K562 (cell line): ENCODE results near the gene STX2. TPM values are rescaled to one million over a fixed set of nuclear protein-coding genes. Genes with fewer than 3 reads are reported as not detected.

ENCODE experiments used
- ATAC-seq: fragments of 200-7000 bp; cut with Tn5 transposase; 3 replicates; pipeline ENCODE4 v1.9.1; 2020; ENCODE audit warnings: moderate library complexity
- BruUV-seq: library from RNA; stranded (reverse); fragments of 400-500 nt; replicated peaks from 2 replicates; lab custom pipeline; 2021; lab: Mats Ljungman, UMichigan
- CTCF ChIA-PET: fragments of 300-600 bp; formaldehyde crosslinking; extraction: SDS; loops from one replicate; lab custom pipeline; 2021; ENCODE audit warnings: low intra/inter-chr PET ratio; lab: Yijun Ruan, JAX
- POLR2A ChIA-PET: fragments of 300-600, 350-650 bp; sonication (Branson Sonifier 250); formaldehyde crosslinking; extraction: SDS; loops from one replicate; lab custom pipeline; 2021; ENCODE audit warnings: antibody characterized with exemption, inconsistent platforms; lab: Yijun Ruan, JAX
- DNase-seq, 4 experiments: peaks; one replicate each; pipeline versions ENCODE4 v3.0.0 to v3.0.0-alpha.2; 2011 to 2018; ENCODE audit warnings: low spot score in 3 of 4, mixed read lengths in 3 of 4; ENCODE audit errors: extremely low read depth in 1 of 4
- FAIRE-seq: peaks from 2 replicates; lab custom pipeline; 2011; peaks lifted over from hg19 to GRCh38; lab: Jason Lieb, UNC
- H2AFZ ChIP-seq: 2 replicates; pipeline ENCODE4 v1.6.0; 2011; ENCODE audit warnings: low read depth, low read length, control low read depth, inconsistent platforms
- H3K27ac ChIP-seq: fragments of 200-600 bp; 3 replicates; pipeline ENCODE4 v1.8.0; 2011; ENCODE audit warnings: low read depth, mild to moderate bottlenecking, control low read depth, inconsistent platforms, low read length, moderate library complexity, mixed read lengths; ENCODE audit errors: extremely low read depth
- H3K27me3 ChIP-seq, 2 experiments: fragments of 300-600 bp in 1 of 2; 2 replicates in 1 of 2; 3 replicates in 1 of 2; pipeline versions ENCODE4 v1.6.0 to v1.8.0; 2011; ENCODE audit warnings: inconsistent platforms in 2 of 2, low read length in 2 of 2, mild to moderate bottlenecking in 1 of 2, mixed read lengths in 1 of 2, moderate library complexity in 1 of 2; ENCODE audit not compliant: control insufficient read depth in 2 of 2, insufficient read depth in 2 of 2
- H3K36me3 ChIP-seq: fragments of 300-600 bp; 3 replicates; pipeline ENCODE4 v1.8.0; 2011; ENCODE audit warnings: mild to moderate bottlenecking, low read length, inconsistent platforms; ENCODE audit not compliant: control insufficient read depth, insufficient read depth
- H3K4me1 ChIP-seq, 2 experiments: fragments of 200-600 bp in 1 of 2; replicated peaks in 1 of 2; 2 replicates in 1 of 2; 3 replicates in 1 of 2; pipeline versions ENCODE4 v1.5.1 to v1.8.0; 2011; ENCODE audit warnings: inconsistent platforms in 2 of 2, low read length in 2 of 2, mild to moderate bottlenecking in 1 of 2, mixed read lengths in 1 of 2, moderate library complexity in 1 of 2; ENCODE audit not compliant: control insufficient read depth in 2 of 2, insufficient read depth in 2 of 2
- H3K4me2 ChIP-seq: 2 replicates; pipeline ENCODE4 v1.6.1; 2011; ENCODE audit warnings: low read length, control low read depth, inconsistent platforms, mixed read lengths; ENCODE audit not compliant: insufficient read depth
- H3K4me3 ChIP-seq: fragments of 200-600 bp; sonication (generic), shearing (Covaris generic); 2 replicates; pipeline ENCODE4 v1.5.1; 2016; ENCODE audit warnings: control low read depth, inconsistent platforms
- H3K79me2 ChIP-seq: fragments of 200-600 bp; 3 replicates; pipeline ENCODE4 v1.8.0; 2011; ENCODE audit warnings: low read length, inconsistent platforms; ENCODE audit not compliant: control insufficient read depth, insufficient read depth
- H3K9ac ChIP-seq, 2 experiments: 2 replicates each; pipeline versions ENCODE4 v1.6.0 to v1.6.1; 2011; ENCODE audit warnings: low read depth in 2 of 2, low read length in 2 of 2, control low read depth in 1 of 2, inconsistent platforms in 1 of 2, mild to moderate bottlenecking in 1 of 2, mixed read lengths in 1 of 2; ENCODE audit not compliant: insufficient read depth in 1 of 2
- H3K9me1 ChIP-seq: one replicate; pipeline ENCODE4 v1.6.0; 2011; ENCODE audit warnings: inconsistent platforms, mild to moderate bottlenecking, low read length, moderate library complexity; ENCODE audit not compliant: control insufficient read depth, insufficient read depth
- H3K9me3 ChIP-seq: replicated peaks from 2 replicates; pipeline ENCODE4 v1.5.1; 2011; ENCODE audit warnings: low read depth, low read length, inconsistent platforms; ENCODE audit not compliant: control insufficient read depth, insufficient read depth
- H4K20me1 ChIP-seq: replicated peaks from 2 replicates; pipeline ENCODE4 v1.6.1; 2011; ENCODE audit warnings: low read length, inconsistent platforms, mixed read lengths; ENCODE audit not compliant: control insufficient read depth, insufficient read depth
- ATF3 ChIP-seq, 2 experiments: fragments of 450-650 bp in 1 of 2; sonication (generic) in 1 of 2; formaldehyde crosslinking in 1 of 2; IDR thresholded peaks in 1 of 2; conservative IDR thresholded peaks in 1 of 2; 2 replicates each; pipeline versions ENCODE4 v1.6.1 to v1.8.1; 2016 to 2023; ENCODE audit warnings: mild to moderate bottlenecking in 2 of 2, moderate library complexity in 2 of 2, inconsistent platforms in 1 of 2, missing genetic modification reagents in 1 of 2
- NR2C1 ChIP-seq, 2 experiments: fragments of 450-650 bp; IDR thresholded peaks; 2 replicates each; pipeline ENCODE4 v1.6.1; 2017; ENCODE audit warnings: mild to moderate bottlenecking in 2 of 2, antibody characterized with exemption in 1 of 2, inconsistent platforms in 1 of 2, missing compliant biosample characterization in 1 of 2, missing genetic modification characterization in 1 of 2
- NR4A1 ChIP-seq, 2 experiments: fragments of 250-450 bp in 1 of 2; fragments of 450-650 bp in 1 of 2; sonication (Bioruptor Pico) in 1 of 2; IDR thresholded peaks; 2 replicates each; pipeline versions ENCODE4 v1.4.0 to v1.6.1; 2016 to 2020; ENCODE audit warnings: mild to moderate bottlenecking in 2 of 2, missing compliant biosample characterization in 1 of 2, missing genetic modification characterization in 1 of 2, moderate library complexity in 1 of 2
- PRDM10 ChIP-seq: fragments of 450-650 bp; IDR thresholded peaks from 2 replicates; pipeline ENCODE4 v1.6.1; 2018; ENCODE audit not compliant: partially characterized antibody
- PTTG1 ChIP-seq: fragments of 450-650 bp; IDR thresholded peaks from 2 replicates; pipeline ENCODE4 v1.6.1; 2016; ENCODE audit warnings: low read depth, mild to moderate bottlenecking, missing genetic modification characterization, missing compliant biosample characterization
- ZNF212 ChIP-seq: fragments of 450-650 bp; formaldehyde crosslinking; IDR thresholded peaks from 2 replicates; pipeline ENCODE4 v1.4.0; 2020; ENCODE audit warnings: mild to moderate bottlenecking
- ZNF592 ChIP-seq: fragments of 450-650 bp; IDR thresholded peaks from 2 replicates; pipeline ENCODE4 v1.6.1; 2017; ENCODE audit warnings: antibody characterized with exemption, mild to moderate bottlenecking
- ZNF668 ChIP-seq: fragments of 250-450 bp; sonication (Bioruptor Pico); IDR thresholded peaks from 2 replicates; pipeline ENCODE4 v1.8.0; 2022; ENCODE audit warnings: mild to moderate bottlenecking, inconsistent platforms
- ZNF778 ChIP-seq: fragments of 450-650 bp; formaldehyde crosslinking; IDR thresholded peaks from 2 replicates; pipeline ENCODE4 v1.4.0; 2020; ENCODE audit warnings: mild to moderate bottlenecking, moderate library complexity
- WGBS: fragments of 100-300 bp; shearing (Covaris generic); methylation state at CpG from one replicate; pipeline ENCODE4 v1.1.6; 2016; ENCODE audit warnings: low coverage, mixed read lengths; ENCODE audit not compliant: insufficient coverage; ENCODE audit errors: missing lambda C conversion rate; 5-methylcytosine and 5-hydroxymethylcytosine counted together
- in situ Hi-C: fragments of 300-500 bp; cut with MboI; formaldehyde crosslinking; loops from 4 replicates; pipeline ENCODE4 v1.15.0; 2018; ENCODE audit warnings: inconsistent platforms, mixed read lengths
- intact Hi-C: fragments of 100-400 bp; cut with micrococcal nuclease; formaldehyde crosslinking; loops from 2 replicates; pipeline ENCODE4 v1.14.2; 2022
- polyA plus RNA-seq, 8 experiments: library from polyadenylated mRNA; depleted of rRNA in 4 of 8; stranded (reverse) in 5 of 8; unstranded in 3 of 8; fragments of >200 nt; fragmentation: Nextera tagmentation in 2 of 8; fragmentation: Illumina TruSeq in 1 of 8; extraction: Ambion mirVana in 2 of 8; extraction: Trizol in 1 of 8; gene quantifications; 2 replicates each; pipeline versions ENCODE4 v1.2.1 to v1.2.3, GENCODE V29; 2011 to 2014; ENCODE audit warnings: inconsistent platforms in 1 of 8, missing spikeins in 1 of 8
- total RNA-seq, 7 experiments: library from RNA; depleted of rRNA in 6 of 7; stranded (reverse); fragments of >200 nt in 6 of 7; fragmentation: Illumina TruSeq in 2 of 7; extraction: Trizol in 2 of 7; gene quantifications; 2 replicates each; pipeline versions ENCODE4 v1.2.1 to v1.2.3, GENCODE V29; 2011 to 2021; ENCODE audit warnings: low replicate concordance in 1 of 7
- TF ChIP-seq, protein P1 (sequence below), 2 experiments: fragments of 250-450 bp in 1 of 2; fragments of 450-650 bp in 1 of 2; sonication (Bioruptor Pico) in 1 of 2; IDR thresholded peaks; 2 replicates each; pipeline versions ENCODE4 v1.6.1 to v1.8.0; 2016 to 2021; ENCODE audit warnings: mild to moderate bottlenecking in 2 of 2, moderate library complexity in 2 of 2, missing compliant biosample characterization in 1 of 2, missing genetic modification characterization in 1 of 2

STX2 gene
- total and polyA plus RNA-seq, 9 of the 15 experiments (the other 6 are each of a cell fraction or from before 2014, with no cell fraction given), result 22.2 to 54.6 (median 30.8) TPM

DNA sequence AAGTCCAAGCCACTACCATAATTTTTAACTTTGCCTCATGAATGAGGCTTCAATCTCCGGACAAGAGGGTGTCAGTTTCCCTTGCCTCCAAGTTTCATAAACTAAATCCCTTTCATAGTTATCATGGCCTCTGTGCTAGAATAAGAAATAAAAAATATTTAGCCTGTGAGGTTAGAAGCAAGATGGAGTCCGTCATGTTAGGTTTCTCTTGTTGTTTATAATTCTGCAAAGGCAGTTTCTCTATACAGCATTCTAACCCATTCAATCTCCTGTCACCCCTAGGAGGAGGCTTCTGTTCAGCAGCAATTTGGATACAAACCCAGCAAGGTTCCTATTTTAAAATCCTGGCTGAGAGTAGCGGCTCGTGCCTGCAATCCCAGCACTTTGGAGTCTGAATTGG lies 17.0 kb upstream of the STX2 start:
- H3K4me1 ChIP-seq, result peaks cover 32 to 35% of the 10 kb centered on the region in 2 experiments
- H3K4me3 ChIP-seq, result no peak overlapping the region
- peak overlapping the region; percentile 85 for H3K27ac ChIP-seq
- CTCF ChIA-PET, result no interaction called here
- DNase-seq (no peak), FAIRE-seq (no peak), ATAC-seq (no peak)
- intact Hi-C loops, result no loop called here
- no peaks in the 10 kb centered on the region for H3K9me1 ChIP-seq
- H3K79me2 ChIP-seq, result no peaks in the 10 kb centered on the region
- H3K9ac ChIP-seq, result no peak overlapping the region; a peak in 1 of 4 replicates
- H3K27me3 ChIP-seq, result no peaks in the 10 kb centered on the region
- 98% methylated on average over 4 of the region's 4 CpGs for WGBS
- in situ Hi-C loops, result no loop called here
- peaks cover 22% of the 10 kb centered on the region for H3K9me3 ChIP-seq
- POLR2A ChIA-PET, result no interaction called here
- peak overlapping the region; percentile 62 for H2AFZ ChIP-seq
- no peak overlapping the region; the same call in 1 of the 2 replicates for H3K4me2 ChIP-seq
- no peaks in the 10 kb centered on the region for H4K20me1 ChIP-seq
- BruUV-seq, result no TSS peak
- H3K36me3 ChIP-seq, result no peaks in the 10 kb centered on the region
- TF ChIP-seq ZNF668 (CRISPR knock-in tag), result 0 out of 2 replicates have a peak, but pooled peaks have one; percentile 11
- TF ChIP-seq ZNF778, result no peak
- TF ChIP-seq ZNF592, result peak; percentile 78
- TF ChIP-seq NR4A1 (CRISPR knock-in tag; IDR thresholded peaks at IDR 0.05), result no peak
- TF ChIP-seq NR4A1 (tag; IDR thresholded peaks at IDR 0.05), result 0 out of 2 replicates have a peak, but pooled peaks have one; percentile 41
- TF ChIP-seq NR2C1 (IDR thresholded peaks at IDR 0.05), result no peak
- TF ChIP-seq NR2C1 (tag; IDR thresholded peaks at IDR 0.05), result 0 out of 2 replicates have a peak, but pooled peaks have one; percentile 10
- no peak for TF ChIP-seq ATF3 (IDR thresholded peaks at IDR 0.05)
- no peak for TF ChIP-seq ATF3 (CRISPR knock-in tag; conservative IDR thresholded peaks at IDR 0.05)
- TF ChIP-seq, protein P1, sequence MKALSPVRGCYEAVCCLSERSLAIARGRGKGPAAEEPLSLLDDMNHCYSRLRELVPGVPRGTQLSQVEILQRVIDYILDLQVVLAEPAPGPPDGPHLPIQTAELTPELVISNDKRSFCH (CRISPR knock-in tag; IDR thresholded peaks at IDR 0.05), result no peak
- TF ChIP-seq, protein P1 (tag; IDR thresholded peaks at IDR 0.05), result 0 out of 2 replicates have a peak, but pooled peaks have one; percentile 45
- no peak for TF ChIP-seq PRDM10
- no peak for TF ChIP-seq ZNF212 (CRISPR knock-in tag)
- peak; percentile 76 for TF ChIP-seq PTTG1 (tag)
